OCI-M2 (cell line): Measurements from ENCODE around the gene ARMCX2.
"Not testable (repeated sequence)": the region's sequence is repeated elsewhere in the genome, so short reads cannot be mapped to it uniquely, and the experiment has no call there.

Experiments used
- DNase-seq: peaks from one replicate; lab custom pipeline; 2025; ENCODE audit not compliant: unreplicated experiment; lab: John Stamatoyannopoulos, UW

ARMCX2 gene

GRCh38 chrX:101659601-101660063, at the start of gene ARMCX2:
Gene ARMCX2 (minus strand): TSS chrX:101659850. CDS start chrX:101657588, 2,262 bp downstream.
- DNase-seq = no peak

GRCh38 chrX:101709384-101709783, 49.7 kb upstream of the ARMCX2 start:
- no peak for DNase-seq

GRCh38 chrX:101708163-101708562, 48.5 kb upstream of the ARMCX2 start:
- no peak for DNase-seq

- no peak for DNase-seq
These were observed 33.8 kb upstream of the ARMCX2 start for GRCh38 chrX:101693476-101693875.

GRCh38 chrX:101691835-101692234, 32.2 kb upstream of the ARMCX2 start:
- DNase-seq = no peak

- DNase-seq = no peak
These were observed 26.9 kb upstream of the ARMCX2 start for GRCh38 chrX:101686574-101686973.

GRCh38 chrX:101685923-101686322, 26.3 kb upstream of the ARMCX2 start:
- DNase-seq = no peak

- DNase-seq = no peak
These were observed 23.1 kb upstream of the ARMCX2 start for GRCh38 chrX:101682723-101683122.

- DNase-seq = no peak
These were observed 17.4 kb upstream of the ARMCX2 start for GRCh38 chrX:101677028-101677427.

- DNase-seq = no peak
These were observed 16.9 kb upstream of the ARMCX2 start for GRCh38 chrX:101676571-101676970.

- DNase-seq = no peak
These were observed 8.5 kb upstream of the ARMCX2 start for GRCh38 chrX:101668143-101668542.

- DNase-seq = no peak
These were observed 774 bp downstream of the ARMCX2 start for GRCh38 chrX:101658661-101659491.

- DNase-seq = no peak
These were observed 2.2 kb downstream of the ARMCX2 start for GRCh38 chrX:101657495-101657894.

GRCh38 chrX:101656817-101657216, 2.8 kb downstream of the ARMCX2 start:
- no peak for DNase-seq

GRCh38 chrX:101655534-101655933, 4.1 kb downstream of the ARMCX2 start:
- DNase-seq = no peak

GRCh38 chrX:101647716-101648115, 11.9 kb downstream of the ARMCX2 start:
- DNase-seq = not testable (repeated sequence)

- DNase-seq = no peak
These were observed 17.6 kb downstream of the ARMCX2 start for GRCh38 chrX:101642093-101642492.

- no peak for DNase-seq
These were observed 20.1 kb downstream of the ARMCX2 start for GRCh38 chrX:101639583-101639982.

- DNase-seq = no peak
These were observed 40.3 kb downstream of the ARMCX2 start for GRCh38 chrX:101619364-101619763.

- DNase-seq = no peak
These were observed 42.1 kb downstream of the ARMCX2 start, which contains the start of gene ARMCX6 for GRCh38 chrX:101617211-101618191. Gene ARMCX6 (minus strand): TSS chrX:101618000. CDS start chrX:101616620, 1,380 bp downstream.

- no peak for DNase-seq
These were observed 53.9 kb downstream of the ARMCX2 start for GRCh38 chrX:101605728-101606127.
